OCI-LY7 (cell line): ENCODE measurements around the gene ADCY7. TPM values are rescaled to one million over a fixed set of nuclear protein-coding genes. Genes with fewer than 3 reads are reported as not detected.

ENCODE experiments used
- BruUV-seq: library from RNA; stranded (reverse); fragments of 400-500 nt; replicated peaks from 2 replicates; lab custom pipeline; 2021; lab: Mats Ljungman, UMichigan
- CTCF ChIA-PET: fragments of 300-600 bp; sonication (Branson Sonifier 250); formaldehyde crosslinking; loops from one replicate; lab custom pipeline; 2022; ENCODE audit warnings: antibody characterized with exemption; ENCODE audit not compliant: unreplicated experiment; lab: Charles Lee
- POLR2A ChIA-PET: fragments of 300-600 bp; sonication (Branson Sonifier 250); formaldehyde crosslinking; loops from one replicate; lab custom pipeline; 2022; ENCODE audit warnings: antibody characterized with exemption; lab: Charles Lee
- DNase-seq: peaks from one replicate; pipeline ENCODE4 v3.0.0-alpha.2; 2015; ENCODE audit warnings: low spot score
- H2AFZ ChIP-seq: fragments of 200-600 bp; sonication (generic), shearing (Covaris generic); 2 replicates; pipeline ENCODE4 v1.6.1; 2014; ENCODE audit warnings: mild to moderate bottlenecking, antibody characterized with exemption, low read length, moderate library complexity
- H3K27ac ChIP-seq: fragments of 200-600 bp; sonication (generic); 2 replicates; pipeline ENCODE4 v1.5.1; 2014; ENCODE audit warnings: mixed run types, low read depth, mild to moderate bottlenecking, moderate library complexity, low read length, inconsistent platforms; ENCODE audit not compliant: poor library complexity, severe bottlenecking
- H3K36me3 ChIP-seq: fragments of 200-600 bp; sonication (generic); 2 replicates; pipeline ENCODE4 v1.6.1; 2014; ENCODE audit warnings: mild to moderate bottlenecking, antibody characterized with exemption, low read length, moderate library complexity, mixed read lengths; ENCODE audit not compliant: insufficient read depth
- H3K4me1 ChIP-seq: fragments of 200-600 bp; sonication (generic); 2 replicates; pipeline ENCODE4 v1.5.1; 2014; ENCODE audit warnings: mild to moderate bottlenecking, low read length; ENCODE audit not compliant: insufficient read depth, poor library complexity, severe bottlenecking
- H3K4me2 ChIP-seq: fragments of 200-600 bp; sonication (generic); 2 replicates; pipeline ENCODE4 v1.6.1; 2014; ENCODE audit warnings: mild to moderate bottlenecking, low read length
- H3K4me3 ChIP-seq: fragments of 200-600 bp; sonication (generic); 2 replicates; pipeline ENCODE4 v1.5.1; 2014; ENCODE audit warnings: mild to moderate bottlenecking, low read depth, low read length; ENCODE audit not compliant: poor library complexity, severe bottlenecking
- H3K79me2 ChIP-seq: fragments of 200-600 bp; sonication (generic); 2 replicates; pipeline ENCODE4 v1.6.1; 2016; ENCODE audit warnings: low read depth, mild to moderate bottlenecking, low read length, moderate library complexity, mixed read lengths; ENCODE audit not compliant: insufficient read depth
- H3K9me2 ChIP-seq: fragments of 200-600 bp; sonication (generic); 2 replicates; pipeline ENCODE4 v1.6.1; 2016; ENCODE audit warnings: mild to moderate bottlenecking, low read length, mixed read lengths; ENCODE audit not compliant: insufficient read depth
- H3K9me3 ChIP-seq: fragments of 200-600 bp; sonication (generic); 2 replicates; pipeline ENCODE4 v1.6.1; 2014; ENCODE audit warnings: mild to moderate bottlenecking, mixed run types, low read length, mixed read lengths
- H4K20me1 ChIP-seq: fragments of 200-600 bp; sonication (generic); 2 replicates; pipeline ENCODE4 v1.6.1; 2014; ENCODE audit warnings: mild to moderate bottlenecking, antibody characterized with exemption, low read length, moderate library complexity, mixed read lengths; ENCODE audit not compliant: insufficient read depth
- CTCF ChIP-seq: fragments of 200-600 bp; sonication (generic); conservative IDR thresholded peaks from 2 replicates; pipeline ENCODE4 v1.5.1; 2014; ENCODE audit warnings: mild to moderate bottlenecking, antibody characterized with exemption, low read length, moderate library complexity, mixed read lengths
- EZH2phosphoT487 ChIP-seq: fragments of 200-600 bp; sonication (generic); IDR thresholded peaks from 2 replicates; pipeline ENCODE4 v1.6.1; 2018; ENCODE audit warnings: low read depth, borderline replicate concordance, mild to moderate bottlenecking, mixed run types, antibody characterized with exemption, low read length, moderate library complexity, mixed read lengths
- intact Hi-C: fragments of 100-400 bp; cut with micrococcal nuclease; formaldehyde crosslinking; loops from one replicate; pipeline ENCODE4 v1.10.0; 2022; ENCODE audit not compliant: unreplicated experiment
- total RNA-seq, 2 experiments: library from RNA; depleted of rRNA in 1 of 2; stranded (reverse); fragments of >200 nt in 1 of 2; shearing (Covaris generic) in 1 of 2; gene quantifications; 2 replicates each; pipeline ENCODE4 v1.2.3, GENCODE V29; 2014 to 2022

Gene ADCY7
- total RNA-seq, 2 experiments from 2014 or later = 49.9 to 77.7 TPM

GRCh38 chr16:50298591-50299507 lies 32.5 kb downstream of the ADCY7 start:
- Histone ChIP-seq H2AFZ (no peak overlapping the region), H3K27ac (no peak overlapping the region), H3K4me2 (no peak overlapping the region), H3K79me2 (no peaks in the 10 kb centered on the region), H3K9me2 (no peaks in the 10 kb centered on the region), H3K9me3 (no peaks in the 10 kb centered on the region), H4K20me1 (no peaks in the 10 kb centered on the region), H3K4me3 (no peak overlapping the region), H3K4me1 (no peaks in the 10 kb centered on the region), H3K36me3 (peaks cover 44% of the 10 kb centered on the region)
- ChIA-PET CTCF (no interaction called here), POLR2A (no interaction called here)
- intact Hi-C loops = no loop called here
- no peak for DNase-seq
- TF ChIP-seq EZH2phosphoT487 (no peak), CTCF (no peak)
- BruUV-seq = no TSS peak

GRCh38 chr16:50299508-50300105 lies 33.3 kb downstream of the ADCY7 start:
- ChIA-PET CTCF (no interaction called here), POLR2A (no interaction called here)
- Histone ChIP-seq H3K4me2 (no peak overlapping the region), H3K79me2 (no peaks in the 10 kb centered on the region), H3K9me3 (no peaks in the 10 kb centered on the region), H3K27ac (no peak overlapping the region), H4K20me1 (no peaks in the 10 kb centered on the region), H3K4me3 (no peak overlapping the region), H3K36me3 (peaks cover 38% of the 10 kb centered on the region), H2AFZ (no peak overlapping the region), H3K4me1 (no peaks in the 10 kb centered on the region), H3K9me2 (no peaks in the 10 kb centered on the region)
- no peak for DNase-seq
- no TSS peak for BruUV-seq
- intact Hi-C loops = no loop called here
- TF ChIP-seq EZH2phosphoT487 (no peak), CTCF (no peak)
